Neutrophil (primary cell): ENCODE data around the gene TMEM17.

ENCODE experiments used
- H3K27ac ChIP-seq: fragments of 200-600 bp; sonication (generic); 2 replicates; pipeline ENCODE4 v1.5.1; 2016; ENCODE audit warnings: mild to moderate bottlenecking, moderate library complexity
- H3K27me3 ChIP-seq: fragments of 200-600 bp; sonication (generic); 2 replicates; pipeline ENCODE4 v1.6.0; 2016; ENCODE audit warnings: mild to moderate bottlenecking
- H3K36me3 ChIP-seq: fragments of 200-600 bp; sonication (generic); 2 replicates; pipeline ENCODE4 v1.5.1; 2017
- H3K4me1 ChIP-seq, 2 experiments: fragments of 200-600 bp in 1 of 2; sonication (generic) in 1 of 2; 1 replicate in 1 of 2; 2 replicates in 1 of 2; pipeline versions ENCODE4 v1.5.1 to v1.6.1; 2013 to 2016; ENCODE audit warnings: low read depth in 1 of 2, low read length in 1 of 2, mild to moderate bottlenecking in 1 of 2, moderate library complexity in 1 of 2; ENCODE audit not compliant: control insufficient read depth in 1 of 2, insufficient read depth in 1 of 2
- H3K4me3 ChIP-seq, 2 experiments: fragments of 200-600 bp in 1 of 2; sonication (generic) in 1 of 2; 1 replicate in 1 of 2; 2 replicates in 1 of 2; pipeline ENCODE4 v1.5.1; 2013 to 2016; ENCODE audit warnings: low read depth in 1 of 2, low read length in 1 of 2, mild to moderate bottlenecking in 1 of 2, moderate library complexity in 1 of 2
- H3K9me3 ChIP-seq: fragments of 200-600 bp; sonication (generic); 2 replicates; pipeline ENCODE4 v1.5.1; 2016
- TF ChIP-seq, protein P1 (sequence below): fragments of 200-600 bp; sonication (generic); IDR thresholded peaks from 2 replicates; pipeline ENCODE4 v1.5.1; 2016; ENCODE audit warnings: antibody characterized with exemption

The TMEM17 gene

DNA sequence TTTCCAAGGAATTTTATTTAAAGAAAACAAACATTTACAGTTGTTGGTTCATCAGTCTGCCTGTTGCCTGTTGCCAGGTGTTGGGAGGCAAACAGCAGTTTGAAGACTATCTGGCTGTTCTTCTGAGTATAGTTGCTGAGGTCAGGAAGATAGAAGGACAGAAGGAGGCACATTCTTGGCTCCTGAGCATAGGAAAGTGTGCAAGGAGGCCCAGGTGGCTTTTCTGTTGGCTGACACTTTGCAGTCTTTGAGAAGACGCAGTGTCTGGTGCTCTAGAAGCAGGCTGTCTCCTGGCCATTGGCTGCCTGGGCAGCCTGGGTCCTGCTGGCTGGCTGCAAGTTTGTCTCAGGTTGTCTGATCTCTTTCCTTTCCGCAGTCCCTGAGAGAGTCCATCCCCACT, 36.4 kb downstream of the TMEM17 start:
- TF ChIP-seq, protein P1, sequence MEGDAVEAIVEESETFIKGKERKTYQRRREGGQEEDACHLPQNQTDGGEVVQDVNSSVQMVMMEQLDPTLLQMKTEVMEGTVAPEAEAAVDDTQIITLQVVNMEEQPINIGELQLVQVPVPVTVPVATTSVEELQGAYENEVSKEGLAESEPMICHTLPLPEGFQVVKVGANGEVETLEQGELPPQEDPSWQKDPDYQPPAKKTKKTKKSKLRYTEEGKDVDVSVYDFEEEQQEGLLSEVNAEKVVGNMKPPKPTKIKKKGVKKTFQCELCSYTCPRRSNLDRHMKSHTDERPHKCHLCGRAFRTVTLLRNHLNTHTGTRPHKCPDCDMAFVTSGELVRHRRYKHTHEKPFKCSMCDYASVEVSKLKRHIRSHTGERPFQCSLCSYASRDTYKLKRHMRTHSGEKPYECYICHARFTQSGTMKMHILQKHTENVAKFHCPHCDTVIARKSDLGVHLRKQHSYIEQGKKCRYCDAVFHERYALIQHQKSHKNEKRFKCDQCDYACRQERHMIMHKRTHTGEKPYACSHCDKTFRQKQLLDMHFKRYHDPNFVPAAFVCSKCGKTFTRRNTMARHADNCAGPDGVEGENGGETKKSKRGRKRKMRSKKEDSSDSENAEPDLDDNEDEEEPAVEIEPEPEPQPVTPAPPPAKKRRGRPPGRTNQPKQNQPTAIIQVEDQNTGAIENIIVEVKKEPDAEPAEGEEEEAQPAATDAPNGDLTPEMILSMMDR = no peak
- Histone ChIP-seq H3K4me3 (no peak overlapping the region), H3K27me3 (no peaks in the 10 kb centered on the region), H3K27ac (no peak overlapping the region), H3K36me3 (no peaks in the 10 kb centered on the region), H3K4me1 (peaks cover 20 to 36% of the 10 kb centered on the region in 2 experiments), H3K9me3 (no peaks in the 10 kb centered on the region)

DNA sequence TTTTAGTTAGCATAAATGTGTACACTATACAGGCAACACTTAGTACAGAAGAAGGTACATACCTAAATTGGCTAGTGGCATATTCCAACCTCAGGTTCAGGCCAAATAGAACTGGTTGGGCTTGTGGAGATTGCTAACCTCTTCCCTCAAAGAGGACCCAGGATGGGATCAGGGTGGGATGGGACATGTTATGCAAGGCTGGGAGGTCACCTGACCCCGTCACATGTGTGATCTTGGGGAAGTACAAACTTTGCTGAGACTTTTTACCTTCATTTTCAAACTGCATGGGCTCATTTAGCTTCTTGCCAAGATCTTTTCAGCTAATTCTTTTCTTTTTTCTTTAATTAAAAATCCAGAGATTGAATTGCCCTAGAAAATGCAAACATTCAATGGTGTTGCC, 36.9 kb downstream of the TMEM17 start:
- H3K4me1 ChIP-seq = peaks cover 24 to 41% of the 10 kb centered on the region in 2 experiments
- no peaks in the 10 kb centered on the region for H3K9me3 ChIP-seq
- TF ChIP-seq, protein P1 = no peak
- H3K27ac ChIP-seq = no peak overlapping the region
- no peak overlapping the region for H3K4me3 ChIP-seq
- H3K27me3 ChIP-seq = no peaks in the 10 kb centered on the region
- H3K36me3 ChIP-seq = no peaks in the 10 kb centered on the region

DNA sequence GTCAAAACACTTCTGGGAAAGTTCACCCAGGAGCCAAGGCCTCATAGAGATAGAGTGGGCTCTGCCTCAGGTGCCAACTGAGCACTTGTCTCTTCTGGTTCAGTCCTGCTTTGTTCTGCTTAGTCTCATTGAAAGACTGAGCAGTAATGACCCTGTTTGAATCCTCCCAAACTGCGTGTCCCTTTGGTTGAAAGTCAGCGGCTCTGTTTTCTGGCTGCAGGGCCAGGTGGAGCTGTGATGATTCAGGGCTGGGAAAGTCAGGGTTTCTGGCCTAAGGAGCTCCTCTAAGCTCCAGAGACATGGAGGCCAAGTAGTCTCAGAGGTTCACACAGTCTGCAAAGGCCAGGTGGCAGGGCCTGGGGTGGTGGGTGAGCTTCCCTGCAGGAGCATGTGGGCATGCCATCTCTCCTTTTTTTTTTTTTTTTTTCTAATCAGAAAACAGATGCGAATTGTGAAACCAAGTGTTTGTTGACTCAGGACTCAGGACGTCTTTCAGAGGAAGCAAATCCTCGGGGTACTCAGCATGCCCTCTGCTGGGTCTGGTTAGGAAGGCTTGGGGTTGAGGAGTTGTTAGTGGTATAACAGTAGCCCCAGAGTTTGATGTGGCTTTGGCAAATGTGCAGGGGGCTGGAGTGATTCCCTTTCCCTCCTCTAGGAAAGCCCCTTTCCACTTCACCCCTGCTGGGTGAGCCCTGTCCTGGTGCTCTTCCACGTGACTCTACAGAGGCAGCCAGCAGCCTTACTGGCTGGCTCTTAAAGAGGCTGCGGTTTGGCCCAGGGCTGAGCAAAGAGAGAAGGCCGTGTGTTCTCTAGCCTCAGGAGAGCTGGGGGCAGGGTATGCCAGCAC, 38.3 kb downstream of the TMEM17 start:
- H3K4me3 ChIP-seq = no peak overlapping the region
- H3K4me1 ChIP-seq = peaks cover 24 to 38% of the 10 kb centered on the region in 2 experiments
- no peaks in the 10 kb centered on the region for H3K27me3 ChIP-seq
- no peaks in the 10 kb centered on the region for H3K36me3 ChIP-seq
- H3K27ac ChIP-seq = no peak overlapping the region
- no peaks in the 10 kb centered on the region for H3K9me3 ChIP-seq
- TF ChIP-seq, protein P1 = no peak

DNA sequence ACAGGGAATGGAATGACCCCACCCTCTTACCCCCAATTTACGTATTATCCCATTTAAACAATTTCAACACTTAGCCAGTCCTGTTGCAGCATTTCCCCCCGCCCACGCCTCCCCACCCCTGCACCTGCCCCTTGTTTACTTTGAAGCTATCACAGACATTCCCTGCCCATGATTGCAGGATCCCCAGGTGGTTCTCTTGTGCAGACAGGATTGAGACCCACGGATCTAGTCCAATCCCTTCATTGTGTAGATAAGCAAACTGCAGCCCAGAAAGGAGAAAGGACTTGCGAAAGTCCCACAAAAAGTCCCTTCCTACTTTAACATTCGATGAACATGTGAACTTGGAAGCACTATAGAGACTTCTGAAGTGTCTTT, 38.9 kb downstream of the TMEM17 start:
- H3K4me1 ChIP-seq = peaks cover 24 to 38% of the 10 kb centered on the region in 2 experiments
- no peak overlapping the region for H3K4me3 ChIP-seq
- TF ChIP-seq, protein P1 = no peak
- H3K27ac ChIP-seq = no peak overlapping the region
- H3K36me3 ChIP-seq = no peaks in the 10 kb centered on the region
- no peaks in the 10 kb centered on the region for H3K9me3 ChIP-seq
- no peaks in the 10 kb centered on the region for H3K27me3 ChIP-seq

DNA sequence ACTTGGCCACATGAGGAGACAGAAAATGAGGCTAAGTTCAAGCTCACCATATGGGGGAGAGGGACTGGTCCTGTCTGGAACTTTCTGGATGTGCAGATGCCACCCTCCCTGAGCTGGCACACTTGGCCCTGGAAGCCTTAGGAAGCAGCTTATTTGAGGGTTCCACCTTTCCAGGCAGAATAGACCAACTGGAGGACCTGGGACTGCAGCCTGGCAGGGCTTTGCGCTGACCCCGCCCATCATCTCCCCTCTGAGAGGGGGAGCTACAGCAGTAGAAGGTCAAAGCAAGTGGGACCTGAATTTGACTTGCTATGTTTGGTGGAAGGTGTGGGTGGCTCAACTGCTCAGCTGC, 39.5 kb downstream of the TMEM17 start:
- Histone ChIP-seq H3K27ac (no peak overlapping the region), H3K9me3 (no peaks in the 10 kb centered on the region), H3K36me3 (no peaks in the 10 kb centered on the region), H3K4me1 (peaks cover 24 to 38% of the 10 kb centered on the region in 2 experiments), H3K27me3 (no peaks in the 10 kb centered on the region), H3K4me3 (no peak overlapping the region)
- TF ChIP-seq, protein P1 = no peak
